DMS79 treated with DMSO at 0.1 percent for 48 hours (cell line): ENCODE results near the gene ABCB11.
A peak's percentile ranks its signal among the peaks of the same experiment; 100 is the strongest.
"Not testable (repeated sequence)": the region's sequence is repeated elsewhere in the genome, so short reads cannot be mapped to it uniquely, and the experiment has no call there.

Experiments used
- DNase-seq: peaks from one replicate; lab custom pipeline; 2025; lab: John Stamatoyannopoulos, UW

The ABCB11 gene

DNA sequence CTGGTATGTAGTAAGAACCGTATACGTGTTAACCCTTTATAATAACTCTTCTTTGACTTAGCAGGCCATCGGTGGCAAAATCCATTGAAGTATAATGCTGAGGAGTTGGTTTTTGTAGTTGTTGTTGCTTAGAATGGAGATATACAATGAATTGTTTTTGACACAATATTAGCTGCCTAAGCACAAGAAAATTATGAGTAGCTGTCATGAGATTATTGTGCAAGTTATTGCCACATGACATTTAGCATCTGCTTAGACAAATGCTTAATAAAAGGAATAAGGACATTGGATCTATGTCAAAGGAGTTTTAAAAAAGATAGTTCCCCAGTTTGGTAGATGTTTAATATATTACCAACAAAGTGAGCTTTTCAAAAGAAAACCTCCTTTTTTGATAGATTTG, 59.9 kb downstream of the ABCB11 start:
- no peak for DNase-seq

DNA sequence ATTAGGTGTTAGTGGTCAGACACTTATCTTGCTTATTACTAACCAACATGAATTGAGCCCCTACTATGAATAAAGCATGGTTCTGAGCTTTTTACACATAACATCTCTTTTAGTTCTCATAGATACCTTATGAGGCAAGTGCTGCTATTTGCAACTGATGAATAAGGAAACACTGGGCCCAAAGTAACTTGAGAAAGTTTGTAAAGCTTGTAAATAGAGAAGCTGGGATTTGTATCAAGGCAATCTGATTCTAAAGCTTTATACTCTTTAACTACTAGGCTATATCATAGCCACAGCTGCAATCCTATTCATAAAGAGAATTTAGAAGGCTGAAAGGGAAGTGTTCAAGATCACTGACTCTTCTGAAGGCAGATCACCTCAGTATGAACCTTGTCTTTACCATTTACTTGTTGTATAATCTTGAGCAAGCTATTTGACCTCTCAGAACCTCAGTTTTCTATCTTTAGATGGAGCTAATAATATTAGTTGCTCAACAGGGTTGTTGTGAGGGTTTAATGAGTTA, 60.4 kb downstream of the ABCB11 start:
- no peak for DNase-seq

- DNase-seq: no peak
These were observed 61.3 kb downstream of the ABCB11 start for GRCh38 chr2:168969865-168970264.

DNA sequence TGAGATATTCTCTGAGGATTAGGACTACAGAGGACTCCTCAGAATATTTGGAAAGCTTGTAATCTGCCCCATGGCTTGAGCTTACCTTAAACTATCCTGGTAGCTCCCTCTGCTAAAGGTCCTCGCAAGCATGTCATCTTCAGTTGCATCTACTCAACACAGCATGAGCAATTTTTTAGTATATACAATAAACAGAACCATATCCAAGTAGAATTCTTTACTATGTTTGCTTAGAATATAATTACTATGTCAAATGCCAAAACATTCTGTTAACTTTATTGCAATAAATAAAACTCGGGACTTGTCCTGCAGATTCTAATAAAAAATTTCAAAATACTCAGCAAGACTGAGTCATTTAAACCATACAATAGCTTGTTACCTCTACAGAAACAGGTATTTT, 62.8 kb downstream of the ABCB11 start:
- DNase-seq: no peak

- DNase-seq: no peak
These were observed 66.8 kb downstream of the ABCB11 start for GRCh38 chr2:168964251-168964807.

- DNase-seq: no peak
These were observed 68.5 kb downstream of the ABCB11 start for GRCh38 chr2:168962636-168963035.

DNA sequence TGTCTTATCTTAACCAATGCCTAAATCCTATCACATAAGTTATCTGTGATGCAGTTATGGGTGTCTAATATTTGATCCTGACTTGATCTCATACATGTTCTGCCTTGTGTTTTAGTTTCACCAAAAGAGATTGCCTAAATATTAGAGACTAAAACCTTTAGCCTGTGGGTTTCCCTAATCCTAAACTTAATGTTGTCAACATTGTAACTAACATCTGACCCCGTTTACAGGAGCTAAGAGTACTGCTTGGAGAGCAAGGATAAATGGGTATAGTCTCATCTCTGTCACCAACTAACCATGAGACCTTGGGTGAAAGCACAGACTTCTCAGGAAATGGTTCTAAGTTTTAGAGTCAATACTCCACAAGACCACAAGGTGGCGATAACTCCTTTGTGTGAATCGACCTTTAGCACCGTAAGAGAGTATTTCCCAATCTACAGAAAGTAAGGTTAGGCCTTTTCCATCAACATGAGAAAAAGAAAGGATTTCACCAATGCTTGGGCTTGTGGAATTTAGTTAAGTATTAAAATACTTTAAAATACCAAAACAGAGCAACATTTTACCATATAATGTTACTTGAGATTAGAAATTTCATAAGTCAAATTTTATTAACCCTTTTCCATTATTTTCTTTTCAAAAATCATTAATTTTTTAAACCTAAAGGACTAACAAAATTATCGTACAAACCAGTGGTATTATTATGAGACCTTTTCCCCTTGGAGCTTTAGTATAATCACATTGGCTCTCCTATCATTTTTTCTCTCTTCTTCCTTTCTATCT, 69.5 kb downstream of the ABCB11 start:
- DNase-seq: peak; percentile 25

- DNase-seq: no peak
These were observed 74.7 kb downstream of the ABCB11 start for GRCh38 chr2:168956392-168956791.

DNA sequence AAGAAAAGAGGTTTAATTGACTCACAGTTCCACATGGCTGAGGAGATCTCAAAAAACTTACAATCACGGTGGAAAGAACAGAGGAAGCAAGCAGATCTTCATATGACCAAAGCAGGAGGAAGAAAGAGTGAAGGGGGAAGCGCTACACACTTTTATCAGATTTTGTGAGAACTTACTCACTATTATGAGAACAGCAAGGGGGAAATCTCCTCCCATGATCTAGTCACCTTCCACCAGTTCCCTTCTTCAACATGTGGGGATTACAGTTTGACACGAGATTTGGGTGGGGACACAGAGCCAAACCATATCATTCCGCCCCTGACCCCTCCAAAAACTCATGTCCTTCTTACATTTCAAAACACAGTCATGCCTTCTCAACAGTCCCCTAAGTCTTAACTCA, 75.8 kb downstream of the ABCB11 start:
- DNase-seq: no peak

- DNase-seq: no peak
These were observed 76.9 kb downstream of the ABCB11 start for GRCh38 chr2:168954256-168954655.

DNA sequence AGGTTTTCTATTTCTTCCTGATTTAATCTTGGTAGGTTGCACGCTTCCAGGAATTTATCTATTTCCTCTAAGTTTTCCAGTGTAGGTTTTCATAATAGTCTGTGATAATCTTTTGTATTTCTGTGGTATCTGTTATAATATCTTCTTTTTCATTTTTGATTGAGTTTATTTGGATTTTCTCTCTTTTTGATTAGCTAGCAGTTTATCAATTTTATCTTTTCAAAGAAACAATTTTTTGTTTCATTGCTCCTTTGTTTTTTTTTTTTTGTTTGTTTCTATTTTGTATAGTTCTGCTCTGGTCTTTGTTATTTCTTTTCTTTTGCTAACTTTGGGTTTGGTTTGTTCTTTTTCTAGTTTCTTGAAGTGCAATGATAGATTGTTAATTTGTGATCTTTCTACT, 78.7 kb downstream of the ABCB11 start:
- DNase-seq: no peak

DNA sequence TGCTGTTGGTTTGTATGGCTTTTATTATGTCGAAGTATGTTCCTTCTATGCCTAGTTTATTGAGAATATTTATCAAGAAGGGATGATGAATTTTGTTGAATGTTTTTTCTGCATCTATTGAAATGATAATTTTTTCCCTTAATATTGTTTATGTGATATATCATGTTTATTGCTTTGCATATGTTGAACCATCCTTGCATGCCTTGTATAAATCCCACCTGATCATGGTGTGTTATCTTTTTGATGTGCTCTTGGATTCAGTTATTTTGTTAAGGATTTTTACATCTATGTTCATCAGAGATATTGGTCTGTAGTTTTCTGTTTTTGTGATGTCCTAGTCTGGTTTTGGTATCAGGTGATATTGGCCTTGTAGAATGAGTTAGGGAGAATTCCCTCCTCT, 79.3 kb downstream of the ABCB11 start:
- DNase-seq: no peak

GRCh38 chr2:168949324-168949723, 81.8 kb downstream of the ABCB11 start:
- no peak for DNase-seq

- no peak for DNase-seq
These were observed 82.4 kb downstream of the ABCB11 start for GRCh38 chr2:168948621-168949212.

GRCh38 chr2:168945508-168945907, 85.6 kb downstream of the ABCB11 start:
- no peak for DNase-seq

DNA sequence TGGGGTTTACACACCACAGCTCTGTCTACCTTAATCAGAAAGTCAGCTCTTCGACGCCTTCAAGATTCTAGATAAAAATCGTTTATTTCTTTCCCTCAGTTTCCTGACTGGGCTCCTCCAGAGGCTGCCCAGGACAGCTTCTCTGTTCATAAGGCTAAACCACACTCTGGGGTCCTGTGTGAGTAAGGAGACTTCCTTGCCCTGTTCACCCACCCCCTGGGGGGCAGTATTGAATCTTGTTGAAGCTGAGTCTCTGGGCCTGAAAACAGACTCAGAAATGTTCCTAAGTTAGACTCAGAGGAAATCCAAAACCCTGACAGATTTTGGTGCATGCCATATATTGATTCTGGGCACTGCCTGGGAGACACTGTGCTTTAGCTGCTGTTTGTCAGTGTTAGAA, 87.1 kb downstream of the ABCB11 start:
- DNase-seq: no peak

DNA sequence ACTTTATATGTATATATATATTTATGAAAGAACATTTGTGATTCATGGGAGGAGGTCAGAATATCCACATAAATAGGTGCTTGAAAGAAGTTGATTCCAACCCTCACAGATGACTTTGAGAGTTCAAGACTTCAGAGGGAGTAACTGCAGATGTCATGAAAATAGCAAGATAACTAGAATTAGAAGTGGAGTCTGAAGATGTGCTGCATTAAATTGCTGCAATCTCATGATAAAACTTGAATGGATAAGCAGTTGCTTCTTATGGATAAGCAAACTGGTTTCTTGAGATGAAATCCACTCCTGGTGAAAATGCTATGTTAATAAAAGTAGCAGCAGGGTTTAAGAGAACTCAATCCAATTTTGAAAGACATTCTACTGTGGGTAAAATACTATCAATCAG, 89.8 kb downstream of the ABCB11 start:
- DNase-seq: no peak

- no peak for DNase-seq
These were observed 91.2 kb downstream of the ABCB11 start for GRCh38 chr2:168939918-168940317.

DNA sequence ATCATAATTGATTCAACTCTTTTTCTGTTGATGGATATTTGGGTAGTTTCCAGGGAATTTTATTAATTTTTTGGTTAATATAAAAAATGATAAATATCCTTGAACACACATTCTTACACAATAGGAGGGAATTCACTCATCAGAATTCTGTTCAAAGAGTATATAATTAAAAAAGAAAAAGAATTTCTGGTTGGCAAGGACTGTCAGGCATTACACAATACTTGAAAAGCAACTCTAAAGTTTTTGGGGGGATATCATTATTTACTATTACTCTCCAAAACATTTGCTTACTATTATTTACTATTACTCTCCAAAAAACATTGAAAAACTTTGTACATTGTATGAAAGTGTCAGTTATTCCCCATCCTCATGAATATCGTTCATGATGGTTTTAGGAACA, 92.1 kb downstream of the ABCB11 start:
- no peak for DNase-seq

DNA sequence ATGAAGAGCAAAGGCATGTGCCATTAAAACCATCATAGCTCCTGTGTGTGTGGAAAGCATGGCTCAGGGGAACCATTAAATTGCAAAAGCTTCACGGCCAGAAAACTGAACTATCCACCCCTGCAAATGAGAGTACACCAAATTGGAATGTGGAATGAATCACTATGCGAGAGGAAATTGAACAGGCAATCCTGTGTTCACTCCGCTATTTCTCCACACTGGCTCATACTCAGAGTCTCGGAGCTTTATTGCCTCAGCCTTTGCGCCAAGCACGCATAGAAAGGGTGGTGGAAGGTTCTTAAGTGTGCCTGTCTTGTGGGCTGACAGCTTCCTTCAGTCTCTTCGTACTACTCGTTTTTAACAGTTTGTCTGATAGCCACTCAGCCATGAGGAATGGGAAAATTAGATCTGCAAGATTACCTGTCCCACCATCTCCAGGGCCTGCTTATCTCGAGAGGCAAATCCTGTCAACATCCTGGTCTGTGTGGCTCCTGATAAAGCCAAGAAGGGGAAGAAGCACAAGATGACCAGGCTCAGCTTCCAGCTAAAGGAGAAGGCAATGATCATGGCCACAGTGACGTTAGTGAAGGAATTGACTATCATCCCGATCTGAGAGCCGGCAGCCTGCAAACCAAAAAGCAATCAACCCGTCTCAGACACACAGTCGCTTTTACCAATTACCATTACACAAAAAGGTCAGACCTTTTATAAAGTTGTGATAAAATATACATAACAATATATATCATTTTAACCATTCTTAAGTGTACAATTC, 95.1 kb downstream of the ABCB11 start:
- no peak for DNase-seq

DNA sequence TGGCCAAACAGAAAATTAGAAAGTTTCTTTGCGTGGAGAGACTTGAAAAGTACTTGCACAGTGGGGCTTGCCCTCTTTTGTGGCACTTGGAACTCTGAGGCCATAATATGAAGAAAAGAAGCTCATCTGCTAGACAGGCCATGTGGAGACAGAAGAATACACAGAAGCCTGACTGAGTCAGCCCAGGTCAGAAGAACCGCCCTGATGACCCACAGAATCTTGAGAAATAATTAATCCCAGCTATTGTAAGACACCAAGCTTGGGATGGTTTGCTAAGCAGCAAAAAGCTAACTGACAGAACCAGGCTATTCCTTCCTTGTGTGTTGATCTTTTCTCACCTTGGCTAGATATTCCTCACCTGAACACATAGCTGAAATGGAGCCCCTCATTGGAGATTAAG, 96.3 kb downstream of the ABCB11 start:
- DNase-seq: no peak

DNA sequence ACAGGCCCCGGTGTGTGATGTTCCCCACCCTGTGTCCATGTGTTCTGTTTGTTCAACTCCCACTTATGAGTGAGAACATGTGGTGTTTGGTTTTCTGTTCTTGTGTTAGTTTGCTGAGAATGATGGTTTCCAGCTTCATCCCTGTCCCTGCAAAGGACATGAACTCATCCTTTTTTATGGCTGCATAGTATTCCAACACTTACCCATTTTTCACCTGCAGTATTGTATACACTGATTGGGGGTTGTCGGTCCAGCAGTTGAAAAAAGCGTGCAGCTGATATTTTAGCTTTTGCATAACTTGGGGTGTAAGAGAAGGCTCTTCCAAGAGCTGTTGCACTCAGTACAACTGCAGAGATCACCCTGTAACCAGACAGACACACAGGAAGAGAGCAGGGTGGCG, 99.0 kb downstream of the ABCB11 start:
- DNase-seq: not testable (repeated sequence)

DNA sequence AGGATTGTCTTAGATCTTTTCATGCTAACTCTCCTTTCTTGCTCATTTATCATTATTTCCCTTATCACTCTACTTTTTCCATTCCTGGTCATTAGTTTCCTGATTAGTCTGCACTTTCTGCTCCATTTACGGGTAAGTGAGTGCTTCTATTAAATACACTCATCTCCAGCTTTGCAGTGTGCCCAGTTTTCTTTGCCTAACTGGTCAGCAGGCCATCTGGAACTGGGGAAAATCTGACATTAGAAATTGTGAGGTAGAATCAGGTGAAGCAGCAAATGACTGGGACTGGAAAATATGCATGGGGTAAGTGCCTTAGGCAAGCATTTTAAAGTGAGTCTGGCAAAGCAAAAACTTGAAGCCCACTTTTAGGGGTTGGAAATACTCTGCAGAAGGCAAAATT, 100.9 kb downstream of the ABCB11 start:
- DNase-seq: peak; percentile 11
